H1 (cell line): Measurements from ENCODE around the gene MPRIP. TPM values are rescaled to one million over a fixed set of nuclear protein-coding genes. Genes with fewer than 3 reads are reported as not detected.

Experiments
- NANOG ChIP-seq: IDR thresholded peaks from 2 replicates; pipeline ENCODE4 v1.6.1; 2011; ENCODE audit warnings: low read length, low read depth, mild to moderate bottlenecking, inconsistent platforms; ENCODE audit not compliant: insufficient read depth, poor library complexity, severe bottlenecking
- SAP30 ChIP-seq: fragments of 300-600 bp; sonication (generic); IDR thresholded peaks from 2 replicates; pipeline ENCODE4 v1.7.1; 2012; ENCODE audit warnings: low read length, moderate library complexity, mild to moderate bottlenecking, inconsistent platforms; ENCODE audit not compliant: insufficient read depth, insufficient replicate concordance
- SRF ChIP-seq: IDR thresholded peaks from 2 replicates; pipeline ENCODE4 v1.6.1; 2011; ENCODE audit warnings: mild to moderate bottlenecking, low read depth, low read length, moderate library complexity
- TAF7 ChIP-seq: optimal IDR thresholded peaks from 2 replicates; pipeline ENCODE3; 2011; ENCODE audit warnings: low read depth, mild to moderate bottlenecking, inconsistent platforms, low read length, moderate library complexity, borderline replicate concordance
- polyA plus RNA-seq, 7 experiments: library from polyadenylated mRNA; depleted of rRNA in 3 of 7; stranded (reverse) in 5 of 7; unstranded in 2 of 7; fragments of >200 nt in 5 of 7; fragments of 200-250 nt in 2 of 7; gene quantifications; 1 replicate in 5 of 7; 2 replicates in 1 of 7; 4 replicates in 1 of 7; pipeline versions ENCODE4 v1.2.1 to v1.2.3, GENCODE V29; 2011 to 2013; ENCODE audit warnings: missing spikeins in 2 of 7, mixed read lengths in 2 of 7
- small RNA-seq: library from polyadenylated mRNA; stranded (forward); fragments of <200 nt; extraction: miRNeasy Mini kit (QIAGEN cat#:217004); gene quantifications from one replicate; pipeline ENCODE3, GENCODE V24; 2013; ENCODE audit not compliant: insufficient read depth
- total RNA-seq: library from RNA; stranded (reverse); fragmentation: NEBNext Ultra II Directional; extraction: Animal tissue kit (Norgen Biotek cat#: 25700); gene quantifications from 2 replicates; pipeline ENCODE4 v1.2.1, GENCODE V29; 2021

MPRIP gene
- total and polyA plus RNA-seq, 2 of the 8 experiments (the other 6 are each of a cell fraction or from before 2014, with no cell fraction given), result 48.6 to 146 TPM

DNA sequence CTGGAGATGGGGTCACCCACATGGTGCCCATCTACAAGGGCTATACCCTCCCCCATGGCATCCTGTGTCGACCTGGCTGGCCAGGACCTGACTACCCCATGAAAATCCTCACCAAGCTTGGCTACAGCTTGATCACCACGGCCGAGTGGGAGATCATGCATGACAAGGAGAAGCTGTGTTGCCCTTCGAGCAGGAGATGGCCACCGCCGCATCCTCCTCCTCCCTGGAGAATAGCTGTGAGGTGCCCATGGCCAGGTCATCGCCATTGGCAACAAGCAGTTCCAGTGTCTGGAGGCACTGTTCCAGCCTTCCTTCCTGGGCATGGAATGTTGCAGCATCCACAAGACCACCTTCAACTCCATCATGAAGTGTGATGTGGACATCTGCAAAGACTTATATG, 200.0 kb downstream of the MPRIP start (continued):
- TF ChIP-seq SAP30 (no peak), NANOG (no peak), TAF7 (no peak), SRF (no peak)

Small RNA genes within 50 kb of the gene (small RNA-seq; reads per million reads assigned to genes)
- gene RNU6-767P, result not detected

Other genes with a start within 250 kb of the MPRIP start
- gene TNFRSF13B, start 70.3 kb upstream of the MPRIP start, total RNA-seq, result not detected in 2 replicates
- gene TNFRSF13B, start 70.3 kb upstream of the MPRIP start, polyA plus RNA-seq (2011; rRNA removed), result not detected in 2 replicates
- gene PLD6, start 163.9 kb downstream of the MPRIP start, total RNA-seq, result 0.22 TPM in 1 of 2 replicates, not detected in the other
- gene PLD6, start 163.9 kb downstream of the MPRIP start, polyA plus RNA-seq (2011; rRNA removed), result 0.17 and 0.20 TPM in 2 replicates
- gene FLCN, start 194.7 kb downstream of the MPRIP start, total RNA-seq, result 34.0 and 34.6 TPM in 2 replicates
- 15.6 and 20.8 TPM in 2 replicates for gene FLCN, start 194.7 kb downstream of the MPRIP start, polyA plus RNA-seq (2011; rRNA removed)
- gene COPS3, start 238.8 kb downstream of the MPRIP start, total RNA-seq, result 110 and 112 TPM in 2 replicates
- 59.8 and 82.9 TPM in 2 replicates for gene COPS3, start 238.8 kb downstream of the MPRIP start, polyA plus RNA-seq (2011; rRNA removed)